ENCODE results near the gene SEMA3D.

SEMA3D gene

GRCh38 chr7:85115006-85115405, 71.8 kb downstream of the SEMA3D start:
- H2BK5ac ChIP-seq (ENCODE audit: low read depth, low read length, poor library complexity), result no peak overlapping the region
- no peak overlapping the region for H3K4me2 ChIP-seq (ENCODE audit: low read length)
- no peaks in the 10 kb centered on the region for H3K79me2 ChIP-seq (ENCODE audit: control insufficient read depth, insufficient read depth, low read length, poor library complexity)
- no peak overlapping the region for H2AFZ ChIP-seq (ENCODE audit: insufficient read depth, low read length, poor library complexity)
- H2BK12ac ChIP-seq (ENCODE audit: low read length), result no peak overlapping the region
- H3K27ac ChIP-seq (ENCODE audit: low read depth, low read length), result no peak overlapping the region
- no peak overlapping the region for H3K14ac ChIP-seq (ENCODE audit: low read length)
- H4K8ac ChIP-seq (ENCODE audit: low read depth, low read length), result no peak overlapping the region
- no peak overlapping the region for H4K12ac ChIP-seq (ENCODE audit: low read depth, low read length)
- no peak overlapping the region for H2BK120ac ChIP-seq (ENCODE audit: insufficient read depth, low read length, poor library complexity)
- WGBS (ENCODE audit: extremely low coverage, insufficient coverage, insufficient read length), result no CpG with 5 or more reads among the region's 2 CpGs
- H3K18ac ChIP-seq (ENCODE audit: low read length), result no peak overlapping the region
- H3K9me3 ChIP-seq (ENCODE audit: insufficient read depth, low read depth, low read length), result no peaks in the 10 kb centered on the region
- no peak for DNase-seq
- H3K4ac ChIP-seq (ENCODE audit: low read depth, low read length), result no peak overlapping the region
- no peak overlapping the region for H3K4me3 ChIP-seq (ENCODE audit: low read depth, low read length)
- H3K79me1 ChIP-seq (ENCODE audit: low read length), result no peaks in the 10 kb centered on the region
- no peak overlapping the region for H3K23ac ChIP-seq (ENCODE audit: low read length)
- H4K91ac ChIP-seq (ENCODE audit: low read depth, low read length), result no peak overlapping the region
- H3K4me1 ChIP-seq (ENCODE audit: control insufficient read depth in 1 of 2, insufficient read depth in 2 of 2, low read length in 2 of 2), result no peaks in the 10 kb centered on the region
- no peak overlapping the region for H3K9ac ChIP-seq (ENCODE audit: low read length)
- H3K36me3 ChIP-seq (ENCODE audit: control insufficient read depth in 1 of 2, insufficient read depth in 2 of 2, low read length in 2 of 2), result no peaks in the 10 kb centered on the region
- H2AK5ac ChIP-seq (ENCODE audit: low read length), result no peak overlapping the region
- no peaks in the 10 kb centered on the region for H3K27me3 ChIP-seq (ENCODE audit: insufficient read depth, low read length)

- Histone ChIP-seq H3K14ac (ENCODE audit: low read length) (no peak overlapping the region), H3K4me2 (ENCODE audit: low read length) (no peak overlapping the region), H3K4me1 (ENCODE audit: control insufficient read depth in 1 of 2, insufficient read depth in 2 of 2, low read length in 2 of 2) (no peaks in the 10 kb centered on the region), H3K27me3 (ENCODE audit: insufficient read depth, low read length) (no peaks in the 10 kb centered on the region), H2AK5ac (ENCODE audit: low read length) (no peak overlapping the region), H3K9me3 (ENCODE audit: insufficient read depth, low read depth, low read length) (no peaks in the 10 kb centered on the region), H3K79me1 (ENCODE audit: low read length) (no peaks in the 10 kb centered on the region), H3K23ac (ENCODE audit: low read length) (no peak overlapping the region), H4K91ac (ENCODE audit: low read depth, low read length) (no peak overlapping the region), H3K18ac (ENCODE audit: low read length) (no peak overlapping the region), H3K9ac (ENCODE audit: low read length) (no peak overlapping the region), H2BK5ac (ENCODE audit: low read depth, low read length, poor library complexity) (no peak overlapping the region), H4K12ac (ENCODE audit: low read depth, low read length) (no peak overlapping the region), H3K27ac (ENCODE audit: low read depth, low read length) (no peak overlapping the region), H3K36me3 (ENCODE audit: control insufficient read depth in 1 of 2, insufficient read depth in 2 of 2, low read length in 2 of 2) (no peaks in the 10 kb centered on the region), H3K79me2 (ENCODE audit: control insufficient read depth, insufficient read depth, low read length, poor library complexity) (no peaks in the 10 kb centered on the region), H2BK120ac (ENCODE audit: insufficient read depth, low read length, poor library complexity) (no peak overlapping the region), H4K8ac (ENCODE audit: low read depth, low read length) (no peak overlapping the region), H2AFZ (ENCODE audit: insufficient read depth, low read length, poor library complexity) (no peak overlapping the region), H3K4me3 (ENCODE audit: low read depth, low read length) (no peak overlapping the region), H2BK12ac (ENCODE audit: low read length) (no peak overlapping the region), H3K4ac (ENCODE audit: low read depth, low read length) (no peak overlapping the region)
- no peak for DNase-seq
- WGBS (ENCODE audit: extremely low coverage, insufficient coverage, insufficient read length), result no CpG with 5 or more reads among the region's 4 CpGs
These were observed 72.5 kb downstream of the SEMA3D start for GRCh38 chr7:85114342-85114741.

- no peak overlapping the region for H3K27ac ChIP-seq (ENCODE audit: low read depth, low read length)
- H3K9ac ChIP-seq (ENCODE audit: low read length), result no peak overlapping the region
- WGBS (ENCODE audit: extremely low coverage, insufficient coverage, insufficient read length), result no CpG with 5 or more reads among the region's 1 CpG
- no peak overlapping the region for H3K23ac ChIP-seq (ENCODE audit: low read length)
- H3K4ac ChIP-seq (ENCODE audit: low read depth, low read length), result no peak overlapping the region
- H3K4me2 ChIP-seq (ENCODE audit: low read length), result no peak overlapping the region
- no peaks in the 10 kb centered on the region for H3K9me3 ChIP-seq (ENCODE audit: insufficient read depth, low read depth, low read length)
- no peak overlapping the region for H2BK120ac ChIP-seq (ENCODE audit: insufficient read depth, low read length, poor library complexity)
- H4K12ac ChIP-seq (ENCODE audit: low read depth, low read length), result no peak overlapping the region
- no peak overlapping the region for H3K14ac ChIP-seq (ENCODE audit: low read length)
- no peak overlapping the region for H2BK5ac ChIP-seq (ENCODE audit: low read depth, low read length, poor library complexity)
- no peaks in the 10 kb centered on the region for H3K4me1 ChIP-seq (ENCODE audit: control insufficient read depth in 1 of 2, insufficient read depth in 2 of 2, low read length in 2 of 2)
- no peak overlapping the region for H3K4me3 ChIP-seq (ENCODE audit: low read depth, low read length)
- no peak overlapping the region for H4K8ac ChIP-seq (ENCODE audit: low read depth, low read length)
- no peak overlapping the region for H2AFZ ChIP-seq (ENCODE audit: insufficient read depth, low read length, poor library complexity)
- H2BK12ac ChIP-seq (ENCODE audit: low read length), result no peak overlapping the region
- H4K91ac ChIP-seq (ENCODE audit: low read depth, low read length), result no peak overlapping the region
- no peaks in the 10 kb centered on the region for H3K79me1 ChIP-seq (ENCODE audit: low read length)
- H3K79me2 ChIP-seq (ENCODE audit: control insufficient read depth, insufficient read depth, low read length, poor library complexity), result no peaks in the 10 kb centered on the region
- H2AK5ac ChIP-seq (ENCODE audit: low read length), result no peak overlapping the region
- H3K18ac ChIP-seq (ENCODE audit: low read length), result no peak overlapping the region
- H3K36me3 ChIP-seq (ENCODE audit: control insufficient read depth in 1 of 2, insufficient read depth in 2 of 2, low read length in 2 of 2), result no peaks in the 10 kb centered on the region
- peak in 1 of 2 donors; percentile 4 for DNase-seq
- H3K27me3 ChIP-seq (ENCODE audit: insufficient read depth, low read length), result no peaks in the 10 kb centered on the region
These were observed 75.1 kb downstream of the SEMA3D start for GRCh38 chr7:85111761-85112160.

GRCh38 chr7:85106719-85107118, 80.1 kb downstream of the SEMA3D start:
- Histone ChIP-seq H3K79me2 (ENCODE audit: control insufficient read depth, insufficient read depth, low read length, poor library complexity) (no peaks in the 10 kb centered on the region), H3K18ac (ENCODE audit: low read length) (no peak overlapping the region), H4K91ac (ENCODE audit: low read depth, low read length) (no peak overlapping the region), H4K12ac (ENCODE audit: low read depth, low read length) (no peak overlapping the region), H3K4ac (ENCODE audit: low read depth, low read length) (no peak overlapping the region), H3K9me3 (ENCODE audit: insufficient read depth, low read depth, low read length) (no peaks in the 10 kb centered on the region), H3K36me3 (ENCODE audit: control insufficient read depth in 1 of 2, insufficient read depth in 2 of 2, low read length in 2 of 2) (no peaks in the 10 kb centered on the region), H3K23ac (ENCODE audit: low read length) (no peak overlapping the region), H2BK120ac (ENCODE audit: insufficient read depth, low read length, poor library complexity) (no peak overlapping the region), H4K8ac (ENCODE audit: low read depth, low read length) (no peak overlapping the region), H3K14ac (ENCODE audit: low read length) (no peak overlapping the region), H2AK5ac (ENCODE audit: low read length) (no peak overlapping the region), H3K4me2 (ENCODE audit: low read length) (no peak overlapping the region), H3K79me1 (ENCODE audit: low read length) (no peaks in the 10 kb centered on the region), H3K4me1 (ENCODE audit: control insufficient read depth in 1 of 2, insufficient read depth in 2 of 2, low read length in 2 of 2) (peaks cover 0 to 2% of the 10 kb centered on the region in 2 experiments), H3K27ac (ENCODE audit: low read depth, low read length) (no peak overlapping the region), H2BK12ac (ENCODE audit: low read length) (no peak overlapping the region), H2BK5ac (ENCODE audit: low read depth, low read length, poor library complexity) (no peak overlapping the region), H3K9ac (ENCODE audit: low read length) (no peak overlapping the region), H2AFZ (ENCODE audit: insufficient read depth, low read length, poor library complexity) (no peak overlapping the region), H3K4me3 (ENCODE audit: low read depth, low read length) (no peak overlapping the region), H3K27me3 (ENCODE audit: insufficient read depth, low read length) (no peaks in the 10 kb centered on the region)
- WGBS (ENCODE audit: extremely low coverage, insufficient coverage, insufficient read length), result no CpG with 5 or more reads among the region's 5 CpGs
- DNase-seq, result no peak

All from trophoblast cell (in vitro differentiated cells and primary cell).